Prostate gland (tissue), 2 donors: ENCODE data around the gene METTL1.

Experiments used
- CTCF ChIP-seq, 4 experiments: fragments of 200-600 bp in 2 of 4; fragments of 450-650 bp in 2 of 4; sonication (generic) in 2 of 4; IDR thresholded peaks; 1 replicate in 3 of 4; 2 replicates in 1 of 4; pipeline ENCODE4 v1.5.1; 2016 to 2019; ENCODE audit warnings: antibody characterized with exemption in 4 of 4, mild to moderate bottlenecking in 2 of 4, moderate library complexity in 2 of 4
- POLR2A ChIP-seq: fragments of 450-650 bp; IDR thresholded peaks from one replicate; pipeline ENCODE4 v1.6.1; 2016; ENCODE audit warnings: antibody characterized with exemption, mild to moderate bottlenecking

- TF ChIP-seq CTCF (IDR thresholded peaks at IDR 0.05) (no peak), POLR2A (no peak)
These were observed 16.8 kb downstream of the METTL1 start for GRCh38 chr12:57755194-57755453.
